ENCODE measurements around the gene FZD1. TPM values are rescaled to one million over a fixed set of nuclear protein-coding genes. Genes with fewer than 3 reads are reported as not detected.

Gene FZD1
- total and polyA plus RNA-seq, 2 of the 13 experiments (the other 11 are each of a cell fraction or from before 2014, with no cell fraction given), result 0.22 to 0.80 TPM

DNA sequence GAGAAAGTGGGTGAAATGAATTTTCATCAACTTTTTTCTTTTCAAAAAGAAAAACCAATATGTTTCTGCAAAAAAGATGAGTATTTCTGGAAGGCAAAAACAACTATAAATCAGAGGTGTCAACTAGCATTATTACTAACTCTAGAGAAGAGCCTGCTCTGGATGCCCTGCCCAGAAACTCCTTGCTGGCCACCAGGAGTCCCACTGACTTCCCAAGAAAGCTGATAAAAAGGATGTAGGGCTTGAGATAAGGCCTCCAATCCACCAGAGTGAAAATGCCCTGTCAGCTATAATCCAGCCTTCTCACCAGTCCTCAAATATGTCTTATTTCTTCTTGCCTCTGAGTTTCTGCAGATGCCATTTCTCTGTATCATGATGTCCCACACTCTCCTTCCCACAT, 16.7 kb upstream of the FZD1 start:
- Histone ChIP-seq H3K9ac (ENCODE audit: insufficient read depth, low read depth, low read length) (no peak overlapping the region), H3K4me1 (ENCODE audit: insufficient read depth, low read length) (no peaks in the 10 kb centered on the region), H3K79me2 (ENCODE audit: insufficient read depth, low read length) (no peaks in the 10 kb centered on the region), H3K4me2 (ENCODE audit: low read depth, low read length) (no peak overlapping the region), H3K4me3 (replicated peaks in 1 of 3; ENCODE audit: insufficient read depth in 1 of 3, low read depth in 2 of 3, low read length in 3 of 3) (no peak overlapping the region), H3K9me3 (ENCODE audit: low read length) (no peaks in the 10 kb centered on the region), H4K20me1 (ENCODE audit: insufficient read depth, low read length) (no peaks in the 10 kb centered on the region), H3K27me3 (ENCODE audit: control insufficient read depth in 1 of 2, insufficient read depth in 2 of 2, low read length in 2 of 2) (no peaks in the 10 kb centered on the region), H2AFZ (ENCODE audit: low read length) (no peak overlapping the region), H3K27ac (ENCODE audit: extremely low read length, insufficient read depth, low read length) (no peak overlapping the region), H3K36me3 (replicated peaks in 1 of 2; ENCODE audit: control insufficient read depth in 1 of 2, insufficient read depth in 2 of 2, low read length in 2 of 2) (no peaks in the 10 kb centered on the region)
- CTCF ChIA-PET (ENCODE audit: low intra/inter-chr PET ratio, low total read pairs), result no interaction called here
- ATAC-seq (no peak), DNase-seq (ENCODE audit: low spot score) (no peak), FAIRE-seq (no peak)
- intact Hi-C loops (cut with micrococcal nuclease; ENCODE audit: unreplicated experiment), result no loop called here
- POLR2A ChIA-PET, result no interaction called here
- in situ Hi-C loops (cut with HindIII; ENCODE audit: extremely low pct_ligation_motif_present, low pct_unique_long_range_greater_than_20kb), result no loop called here
- no TSS peak for BruUV-seq (replicated peaks)
- TF ChIP-seq REXO4 (CRISPR knock-in tag; IDR thresholded peaks at IDR 0.05; ENCODE audit: borderline replicate concordance) (no peak), NCOR1 (IDR thresholded peaks at IDR 0.05; ENCODE audit: borderline replicate concordance, low read length) (no peak), HNRNPUL1 (IDR thresholded peaks at IDR 0.05; ENCODE audit: low read depth, low read length) (no peak), MAFF (IDR thresholded peaks at IDR 0.05; ENCODE audit: low read depth, low read length) (peak; percentile 93), PRPF4 (IDR thresholded peaks at IDR 0.05; ENCODE audit: low read depth, low read length, poor library complexity, severe bottlenecking) (no peak), ZNF800 (CRISPR knock-in tag; IDR thresholded peaks at IDR 0.05) (no peak), MAFK (conservative IDR thresholded peaks at IDR 0.05 in 1 of 2, IDR thresholded peaks at IDR 0.05 in 1 of 2; ENCODE audit: low read length in 2 of 2) (peak; percentile 90 to 93), CAMTA2 (CRISPR knock-in tag; IDR thresholded peaks at IDR 0.05; ENCODE audit: borderline replicate concordance) (no peak)
